Measurements from ENCODE around the gene TGDS.
"Not testable (repeated sequence)": the region's sequence is repeated elsewhere in the genome, so short reads cannot be mapped to it uniquely, and the experiment has no call there.

Gene TGDS, protein sequence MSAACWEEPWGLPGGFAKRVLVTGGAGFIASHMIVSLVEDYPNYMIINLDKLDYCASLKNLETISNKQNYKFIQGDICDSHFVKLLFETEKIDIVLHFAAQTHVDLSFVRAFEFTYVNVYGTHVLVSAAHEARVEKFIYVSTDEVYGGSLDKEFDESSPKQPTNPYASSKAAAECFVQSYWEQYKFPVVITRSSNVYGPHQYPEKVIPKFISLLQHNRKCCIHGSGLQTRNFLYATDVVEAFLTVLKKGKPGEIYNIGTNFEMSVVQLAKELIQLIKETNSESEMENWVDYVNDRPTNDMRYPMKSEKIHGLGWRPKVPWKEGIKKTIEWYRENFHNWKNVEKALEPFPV

DNA sequence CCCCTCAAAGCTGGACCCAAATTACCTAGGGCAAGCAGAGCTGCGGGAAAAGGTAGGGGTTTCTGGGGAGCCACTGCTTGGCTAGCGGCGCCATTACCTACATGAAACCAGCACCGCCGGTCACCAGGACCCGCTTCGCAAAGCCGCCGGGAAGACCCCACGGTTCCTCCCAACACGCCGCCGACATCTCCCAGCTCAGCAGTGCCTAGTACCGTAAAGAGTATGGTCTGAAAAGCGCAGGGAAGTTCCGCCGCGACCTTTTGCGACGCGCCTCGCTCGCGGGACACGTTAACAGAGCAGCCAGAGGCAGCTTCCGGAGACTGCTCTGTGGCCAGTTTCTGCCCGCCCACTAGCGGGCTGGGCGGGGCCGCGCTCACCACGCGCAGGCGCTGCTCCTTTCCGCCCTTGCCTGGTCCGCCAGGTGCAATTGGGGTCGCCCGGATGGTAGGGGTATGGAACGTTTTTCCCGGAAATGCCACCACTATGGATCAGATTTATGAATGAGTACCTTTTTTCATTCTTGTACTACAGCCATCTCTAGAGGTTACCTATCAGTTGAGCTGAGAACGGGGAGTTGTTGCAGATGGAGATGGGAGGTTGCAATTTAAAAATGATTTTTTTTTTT is at the start of gene TGDS:
Gene TGDS, minus strand, starts transcription at position 203 of the 625 bp plus-strand sequence. Its CDS starts 16 bp downstream, at position 187.
- DNase-seq (ENCODE audit: low read depth): peak; percentile 79

DNA sequence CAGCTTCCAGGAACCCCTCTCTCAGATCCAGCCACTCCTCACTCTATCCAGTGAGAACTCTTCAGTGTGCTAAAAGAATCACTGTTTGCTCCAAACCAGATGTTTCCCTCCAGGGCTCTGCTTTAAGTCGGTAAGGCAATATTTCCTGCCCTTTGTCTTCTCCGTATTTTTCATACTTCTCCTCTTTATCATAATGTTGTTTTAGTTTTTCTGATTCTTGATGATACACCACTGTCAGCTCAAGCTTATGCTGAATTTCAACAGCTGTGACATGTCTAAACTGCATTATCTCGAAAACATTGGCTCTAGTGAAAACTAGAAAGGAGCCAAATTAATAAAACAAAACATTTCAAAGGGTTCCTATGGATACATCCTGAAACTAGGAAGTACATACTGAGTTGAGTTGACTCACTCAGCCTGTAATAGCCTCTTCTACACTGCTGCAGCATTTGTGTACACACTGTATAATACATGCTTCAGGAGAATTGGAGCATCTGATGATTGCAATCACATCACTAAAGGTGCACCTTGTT is 45.5 kb upstream of the TGDS start:
- peak; percentile 68 for DNase-seq (ENCODE audit: low read depth)

DNA sequence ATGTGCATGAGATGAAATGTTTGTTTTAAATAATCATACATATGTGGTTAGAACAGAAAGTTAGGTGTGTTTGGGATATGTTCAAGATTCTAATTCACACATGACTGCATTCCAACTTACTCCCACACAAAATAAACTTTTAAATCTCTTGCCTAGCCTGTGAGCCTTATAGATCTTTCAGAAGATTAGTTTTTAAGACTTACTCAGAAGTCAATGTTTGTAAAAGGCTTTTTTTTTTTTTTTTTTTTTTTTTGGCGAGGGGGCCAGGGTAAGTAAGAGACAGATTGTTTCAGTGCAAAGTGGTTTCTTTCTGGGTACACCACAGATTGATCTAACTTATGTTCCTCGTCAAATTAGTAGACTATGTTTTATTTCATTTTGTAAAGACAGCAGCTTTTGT is 44.8 kb upstream of the TGDS start:
- no peak for DNase-seq (ENCODE audit: low read depth)

DNA sequence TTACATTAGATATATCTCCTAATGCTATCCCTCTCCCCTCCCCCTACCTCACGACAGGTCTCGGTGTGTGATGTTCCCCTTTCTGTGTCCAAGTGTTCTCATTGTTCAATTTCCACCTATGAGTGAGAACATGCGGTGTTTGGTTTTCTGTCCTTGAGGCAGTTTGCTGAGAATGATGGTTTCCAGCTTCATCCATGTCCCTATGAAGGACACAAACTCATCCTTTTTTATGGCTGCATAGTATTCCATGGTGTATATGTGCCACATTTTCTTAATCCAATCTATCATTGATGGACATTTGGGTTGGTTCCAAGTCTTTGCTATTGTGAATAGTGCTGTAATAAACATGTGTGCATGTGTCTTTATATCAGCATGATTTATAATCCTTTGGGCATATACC is 41.7 kb upstream of the TGDS start:
- DNase-seq (ENCODE audit: low read depth): not testable (repeated sequence)

DNA sequence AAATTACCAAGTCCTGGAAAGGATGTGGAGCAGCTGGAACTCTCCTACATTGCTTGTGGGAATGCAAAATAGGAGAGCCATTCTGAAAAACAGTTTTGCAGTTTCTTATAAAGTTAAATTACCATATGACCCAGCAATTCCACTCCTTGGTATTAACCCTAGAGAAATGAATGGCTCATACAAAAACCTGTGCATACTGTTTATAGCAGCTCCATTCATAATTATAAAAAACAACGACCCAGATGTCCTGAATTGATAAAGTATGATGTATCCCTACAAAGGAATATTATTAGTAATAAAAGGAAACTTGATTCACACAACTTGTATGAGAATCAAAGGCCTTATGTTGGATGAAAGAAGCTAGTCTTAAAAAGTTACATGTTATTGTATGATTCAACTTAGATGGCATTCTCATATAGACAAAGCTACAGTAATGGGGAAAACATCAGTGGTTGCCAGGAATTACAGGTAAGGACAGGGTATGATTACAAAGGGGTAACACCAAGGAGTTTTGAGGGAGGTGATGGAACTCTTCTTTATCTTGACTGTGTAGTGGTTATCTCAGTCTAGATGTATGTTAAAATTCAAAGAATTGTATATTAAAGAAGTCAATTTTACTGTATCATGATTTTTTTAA is 41.1 kb upstream of the TGDS start:
- DNase-seq (ENCODE audit: low read depth): no peak

DNA sequence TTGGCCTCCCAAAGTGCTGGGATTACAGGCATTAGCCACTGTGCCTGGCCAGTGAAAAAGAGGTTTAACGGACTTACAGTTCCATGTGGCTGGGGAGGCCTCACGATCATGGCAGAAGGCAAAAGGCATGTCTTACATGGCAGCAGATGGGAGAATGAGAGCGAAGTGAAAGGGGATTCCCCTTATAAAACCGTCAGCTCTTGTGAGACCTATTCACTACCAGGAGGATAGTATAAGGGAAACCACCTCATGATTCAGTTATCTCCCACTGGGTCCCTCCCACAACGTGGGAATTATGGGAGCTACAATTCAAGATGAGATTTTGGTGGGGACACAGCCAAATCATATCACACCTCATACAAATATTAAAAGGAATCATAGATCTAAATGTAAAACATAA is 40.1 kb upstream of the TGDS start:
- not testable (repeated sequence) for DNase-seq (ENCODE audit: low read depth)

DNA sequence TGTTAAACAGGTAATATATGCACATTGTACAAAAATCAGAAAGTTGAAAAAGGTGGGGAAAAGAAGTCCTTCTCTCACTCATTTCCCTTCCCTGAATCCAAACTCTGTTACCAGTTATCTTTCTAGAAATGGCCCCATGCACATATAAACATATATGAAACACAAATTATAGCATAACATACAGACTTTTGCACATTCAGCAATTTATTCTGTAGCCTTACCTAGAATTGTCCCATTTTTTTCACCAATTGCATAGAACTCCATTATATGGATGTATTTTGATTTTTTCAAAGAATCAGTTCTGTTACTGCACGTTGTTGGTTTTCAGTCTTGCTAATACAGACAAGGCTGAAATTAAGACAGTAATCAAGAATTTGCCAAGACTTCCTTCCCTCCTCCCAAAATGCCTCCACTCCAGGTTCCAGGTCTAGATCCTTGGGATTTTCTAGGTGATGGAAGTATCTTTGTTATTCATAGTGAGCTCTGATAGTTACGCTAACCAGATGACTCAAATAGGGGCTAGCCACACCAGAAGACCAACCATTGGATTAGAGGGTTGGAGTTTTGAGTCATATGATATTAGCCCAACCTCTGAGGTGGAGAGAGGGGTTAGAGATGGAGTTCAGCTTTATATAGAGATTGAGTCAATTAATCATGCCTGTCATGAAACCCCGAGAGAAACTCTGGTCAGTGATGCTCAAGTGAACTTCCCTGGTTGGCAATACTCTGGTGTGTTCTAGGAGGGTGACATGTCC is 36.5 kb upstream of the TGDS start:
- DNase-seq (ENCODE audit: low read depth): no peak

DNA sequence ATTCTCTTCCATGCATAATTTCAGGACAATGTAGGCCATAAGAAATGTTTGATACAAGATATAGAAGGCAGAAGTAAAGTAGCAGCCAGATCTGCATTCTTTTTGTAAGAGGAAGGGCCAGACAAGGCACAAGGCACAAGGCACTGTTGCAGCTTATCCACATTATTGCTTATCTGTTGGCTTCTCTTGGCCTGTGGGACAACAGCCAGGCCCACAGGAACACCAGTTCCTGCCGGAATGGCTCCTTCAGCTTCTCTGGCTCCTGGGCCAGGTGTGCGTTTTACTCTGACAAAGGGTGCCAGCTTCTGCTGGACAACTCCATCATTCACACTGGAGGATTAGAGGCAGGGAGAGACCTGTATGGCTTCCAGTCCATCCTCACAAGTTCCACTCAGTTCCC is 34.9 kb upstream of the TGDS start:
- no peak for DNase-seq (ENCODE audit: low read depth)

DNA sequence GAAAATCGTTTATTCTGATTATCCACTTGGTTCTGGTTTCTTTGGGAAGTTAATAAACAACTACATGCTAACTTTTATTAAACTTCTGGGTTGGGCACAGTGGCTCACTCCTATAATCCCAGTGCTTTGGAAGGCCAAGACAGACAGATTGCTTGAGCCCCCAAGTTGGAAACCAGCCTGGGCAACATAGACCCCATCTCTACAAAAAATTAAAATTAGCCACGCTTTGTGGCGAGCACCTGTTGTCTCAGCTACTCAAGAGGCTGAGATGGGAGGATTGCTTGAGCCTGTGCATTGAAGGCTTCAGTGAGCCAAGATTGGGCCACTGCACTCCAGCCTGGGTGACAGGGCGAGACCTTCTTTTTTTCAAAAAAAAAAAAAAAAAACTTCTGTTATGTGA is 27.4 kb upstream of the TGDS start:
- DNase-seq (ENCODE audit: low read depth): no peak

DNA sequence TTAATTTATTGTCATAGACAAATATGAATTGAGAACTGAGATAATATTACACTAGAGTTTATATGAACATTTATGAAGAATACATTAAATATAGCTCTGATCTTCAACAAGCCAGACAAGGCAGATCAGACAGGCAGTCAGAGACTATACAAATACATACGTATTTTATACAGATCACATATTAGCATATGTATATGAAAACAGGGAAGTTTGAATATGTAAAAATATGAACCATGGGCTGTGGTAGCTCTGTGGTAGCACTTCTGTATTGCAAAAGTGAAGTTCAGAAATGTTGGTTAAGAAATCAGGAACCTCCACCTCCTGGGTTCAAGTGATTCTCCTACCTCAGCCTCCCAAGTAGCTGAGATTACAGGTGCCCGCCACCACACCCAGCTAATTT is 26.4 kb upstream of the TGDS start:
- DNase-seq (ENCODE audit: low read depth): no peak

DNA sequence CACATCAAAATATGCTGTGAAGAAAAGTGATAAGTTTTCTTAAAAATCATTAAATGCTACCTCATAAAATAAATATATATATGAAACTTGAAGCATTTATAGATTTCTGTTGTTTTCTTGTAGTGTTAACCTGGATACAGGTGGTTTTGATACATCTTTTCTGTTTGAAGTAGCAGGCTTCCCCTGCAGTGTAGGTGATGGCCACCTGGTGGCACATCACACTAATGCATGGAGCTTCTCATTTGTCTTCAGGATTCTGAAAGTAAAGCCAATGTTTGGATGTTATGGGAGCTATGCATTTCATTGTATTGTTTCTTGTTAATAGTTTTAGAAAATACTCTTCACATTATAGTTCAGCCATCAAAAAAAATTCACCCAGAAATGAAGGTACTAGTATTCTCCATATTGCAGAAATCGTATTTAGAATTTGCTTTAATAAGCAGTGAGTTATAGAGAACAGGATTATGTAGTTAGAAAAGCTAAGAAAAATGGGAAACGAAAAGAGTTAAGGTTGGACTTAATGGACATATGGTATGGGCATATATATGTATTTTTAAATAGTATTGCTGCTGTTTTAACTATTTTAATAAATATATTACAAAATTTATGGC is 24.4 kb upstream of the TGDS start:
- no peak for DNase-seq (ENCODE audit: low read depth)

DNA sequence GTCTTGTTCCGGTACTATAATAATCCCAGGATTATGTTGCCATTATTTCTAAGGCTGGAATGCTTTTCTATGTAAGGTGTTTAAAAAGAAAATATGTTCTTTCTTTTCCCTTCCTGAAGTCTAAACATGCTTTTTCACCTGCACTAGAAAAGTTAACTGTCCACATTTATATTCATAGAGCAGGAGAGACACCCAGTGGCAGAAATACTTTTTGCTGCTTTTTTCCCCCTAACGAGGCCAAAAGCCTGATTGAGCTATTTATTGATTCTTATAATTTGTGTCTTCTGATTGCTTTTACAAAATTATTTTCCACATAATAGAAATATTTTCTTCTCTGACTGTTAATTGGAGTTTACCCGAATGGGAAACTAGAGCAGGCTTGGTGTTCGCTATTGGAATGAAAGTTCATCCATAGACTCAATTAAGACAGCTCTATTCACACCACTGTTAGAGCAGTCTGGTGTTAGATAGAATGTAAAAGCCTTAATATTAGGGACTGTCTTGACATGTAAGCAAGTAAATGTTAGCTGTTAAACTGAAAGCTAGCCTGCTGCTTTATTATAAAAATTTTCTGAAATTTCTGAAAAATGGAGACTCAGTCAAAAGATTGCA is 21.5 kb upstream of the TGDS start:
- no peak for DNase-seq (ENCODE audit: low read depth)

DNA sequence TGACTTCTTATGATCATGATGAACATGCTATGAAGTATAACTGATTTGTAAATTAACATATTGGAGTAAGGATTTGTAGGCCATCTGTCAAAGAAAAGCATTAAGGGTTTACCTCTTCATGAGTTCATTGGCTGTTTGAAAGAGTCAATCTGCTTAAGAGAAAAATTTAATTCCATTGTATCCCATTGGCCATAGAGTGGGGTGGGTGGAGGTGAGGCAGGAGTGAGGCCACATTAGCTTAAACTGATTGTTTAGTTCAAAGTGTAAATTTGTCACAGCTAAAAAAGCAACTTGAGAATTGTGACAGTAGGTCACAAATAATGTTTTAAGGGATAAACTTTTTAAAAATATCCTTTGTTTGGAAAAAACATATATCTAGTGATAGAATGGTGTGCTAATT is 17.1 kb upstream of the TGDS start:
- DNase-seq (ENCODE audit: low read depth): no peak

DNA sequence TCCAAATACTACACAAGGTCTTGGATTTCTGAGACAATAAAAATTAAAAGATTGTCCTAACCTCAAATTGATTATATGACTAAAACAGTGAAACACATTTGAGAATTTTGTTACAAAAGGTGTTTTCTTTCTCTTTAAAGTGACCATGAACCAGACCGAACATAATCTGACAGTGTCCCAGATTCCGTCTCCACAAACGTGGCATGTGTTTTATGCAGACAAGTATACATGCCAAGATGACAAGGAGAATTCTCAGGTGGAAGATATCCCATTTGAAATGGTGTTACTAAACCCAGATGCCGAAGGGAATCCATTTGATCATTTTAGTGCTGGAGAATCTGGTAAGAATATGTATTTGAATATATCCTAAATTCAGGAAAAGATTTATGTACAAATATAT is 16.1 kb upstream of the TGDS start:
- DNase-seq (ENCODE audit: low read depth): no peak

DNA sequence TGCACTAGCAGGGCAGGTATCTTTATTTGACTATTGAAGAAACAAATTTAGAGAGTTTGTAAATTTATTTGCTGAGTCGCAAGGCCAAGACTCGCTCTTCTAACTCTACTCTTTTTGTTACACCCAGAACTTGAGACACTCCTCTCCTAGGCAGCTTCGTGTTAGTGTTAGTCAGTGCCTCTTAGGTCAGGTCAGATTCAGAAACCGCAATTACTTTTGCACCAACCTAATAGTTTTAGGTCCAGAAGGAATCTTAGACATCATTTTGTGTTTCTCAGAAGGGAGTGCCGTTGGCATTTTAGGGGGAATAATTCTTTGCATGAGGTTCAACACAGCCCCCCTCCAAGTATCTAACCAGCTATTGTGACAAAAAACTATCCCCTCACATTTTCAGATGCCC is 14.5 kb upstream of the TGDS start:
- DNase-seq (ENCODE audit: low read depth): no peak

DNA sequence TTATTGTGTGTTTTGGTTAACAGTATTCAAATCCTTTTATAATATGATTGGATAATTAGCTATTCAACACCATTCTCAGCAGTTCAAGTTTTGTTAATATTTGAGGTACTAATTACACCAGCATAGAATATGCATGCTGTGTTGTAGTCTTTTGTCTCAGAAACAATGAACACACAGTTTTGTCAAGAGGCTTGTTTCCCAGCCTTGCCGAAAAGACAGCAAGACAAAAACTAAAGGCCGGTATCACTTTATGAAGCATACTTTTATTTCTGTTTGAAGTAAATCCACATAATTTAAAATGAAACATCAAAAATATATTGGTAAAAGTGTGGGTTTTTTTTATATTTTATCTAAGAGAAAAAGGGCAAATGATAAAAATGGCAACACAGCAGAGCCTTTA is 13.2 kb upstream of the TGDS start:
- no peak for DNase-seq (ENCODE audit: low read depth)

DNA sequence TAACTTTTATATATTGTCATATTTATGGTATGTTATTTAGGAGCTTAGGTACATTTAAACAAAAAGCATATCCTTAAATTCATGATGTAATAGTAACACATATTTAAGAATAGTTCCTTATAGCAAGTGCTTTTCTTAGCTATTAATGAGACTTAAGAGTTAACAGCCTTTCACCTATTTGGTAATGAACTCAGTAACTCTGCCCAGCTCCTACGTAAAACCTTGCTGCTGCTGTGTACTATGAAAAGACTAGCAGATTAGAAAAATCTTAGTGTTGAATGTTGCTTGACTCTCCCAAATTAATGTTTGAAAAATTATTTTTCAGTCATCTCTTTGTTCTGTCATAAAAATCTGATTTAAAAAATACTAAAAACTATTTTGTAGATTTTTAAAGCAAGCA is 12.6 kb upstream of the TGDS start:
- no peak for DNase-seq (ENCODE audit: low read depth)

DNA sequence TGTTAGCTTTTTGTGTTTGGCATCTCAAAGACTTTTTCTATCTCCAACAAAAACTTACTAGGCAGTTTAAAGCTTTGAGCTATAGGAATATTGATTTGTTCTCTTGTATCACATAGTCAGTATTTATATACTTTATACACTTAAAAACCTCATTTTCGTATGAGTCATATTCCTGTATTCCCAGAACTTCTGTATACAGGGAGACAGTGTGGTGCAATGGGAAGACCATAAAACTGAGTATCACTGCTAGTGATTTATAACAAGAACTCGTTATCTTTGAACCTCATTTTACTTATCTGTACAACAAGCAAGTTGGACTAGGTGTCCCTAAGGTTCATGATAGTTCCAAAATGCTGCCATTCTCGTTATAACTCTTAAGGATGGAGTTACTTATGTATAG is 12.0 kb upstream of the TGDS start:
- no peak for DNase-seq (ENCODE audit: low read depth)

DNA sequence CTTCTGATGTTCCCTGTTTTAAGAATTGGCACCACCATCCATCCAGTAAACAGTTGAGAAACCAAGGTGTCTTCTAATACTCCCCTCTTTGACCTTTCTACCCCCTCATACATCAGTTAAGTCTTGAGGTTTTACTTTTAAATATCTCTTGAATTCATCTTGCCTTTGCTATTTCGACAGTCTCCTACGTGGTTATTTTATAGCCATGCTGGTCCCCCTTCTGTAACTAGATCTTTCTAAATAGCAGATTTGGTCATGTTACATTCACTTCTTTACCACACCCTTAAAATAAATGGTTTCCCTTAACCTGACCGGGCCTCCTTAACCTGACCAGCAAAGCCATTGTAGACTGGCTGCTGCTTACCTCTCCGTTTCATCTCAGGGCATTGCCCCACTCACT is 11.1 kb upstream of the TGDS start:
- DNase-seq (ENCODE audit: low read depth): no peak

DNA sequence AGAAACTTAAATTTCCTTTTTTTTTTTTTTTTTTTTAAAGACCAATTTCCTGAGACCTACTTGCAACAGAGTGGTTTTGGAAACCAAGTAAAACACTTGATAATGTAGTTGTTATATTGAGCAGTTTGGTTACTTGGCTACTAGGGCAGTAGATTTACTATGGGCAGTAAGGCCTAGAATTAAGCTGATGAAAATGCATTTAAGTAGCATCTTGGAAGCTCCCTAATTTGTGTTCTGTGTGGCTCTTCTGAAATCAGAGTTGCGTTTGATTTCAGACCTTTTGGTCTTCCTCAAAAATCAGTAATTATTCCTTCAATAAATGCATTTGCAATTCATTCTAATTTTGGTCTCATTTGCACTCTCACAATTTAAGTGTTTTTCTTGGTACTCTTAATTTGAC is 6.5 kb upstream of the TGDS start:
- no peak for DNase-seq (ENCODE audit: low read depth)
